HEK293T (cell line): ENCODE data around the gene GAB2.

ENCODE experiments used
- CTCF ChIA-PET: fragments of 350-600 bp; formaldehyde crosslinking; extraction: SDS; loops from one replicate; lab custom pipeline; 2021; ENCODE audit warnings: antibody characterized with exemption, inconsistent platforms; lab: Yijun Ruan, JAX
- POLR2A ChIA-PET: fragments of 350-600 bp; formaldehyde crosslinking; extraction: SDS; loops from one replicate; lab custom pipeline; 2020; ENCODE audit warnings: antibody characterized with exemption, inconsistent platforms; lab: Yijun Ruan, JAX
- DNase-seq: peaks from one replicate; pipeline ENCODE4 v3.0.0; 2012; ENCODE audit warnings: mixed read lengths; ENCODE audit errors: extremely low spot score
- ARNT ChIP-seq: fragments of 450-650 bp; IDR thresholded peaks from 2 replicates; pipeline ENCODE4 v1.6.1; 2017; ENCODE audit warnings: mild to moderate bottlenecking
- BHLHE40 ChIP-seq: fragments of 450-650 bp; IDR thresholded peaks from 2 replicates; pipeline ENCODE4 v1.6.1; 2016; ENCODE audit warnings: mild to moderate bottlenecking, moderate library complexity, borderline replicate concordance
- CTBP1 ChIP-seq: fragments of 450-650 bp; IDR thresholded peaks from 2 replicates; pipeline ENCODE4 v1.6.1; 2016; ENCODE audit warnings: borderline replicate concordance
- ELF4 ChIP-seq: fragments of 450-650 bp; IDR thresholded peaks from 2 replicates; pipeline ENCODE4 v1.6.1; 2017; ENCODE audit warnings: antibody characterized with exemption
- FOXA1 ChIP-seq: fragments of 450-650 bp; IDR thresholded peaks from 2 replicates; pipeline ENCODE4 v1.6.1; 2016; ENCODE audit warnings: mild to moderate bottlenecking
- FOXK2 ChIP-seq: fragments of 450-650 bp; IDR thresholded peaks from 2 replicates; pipeline ENCODE4 v1.6.1; 2016; ENCODE audit warnings: mild to moderate bottlenecking
- FOXM1 ChIP-seq: fragments of 450-650 bp; IDR thresholded peaks from 2 replicates; pipeline ENCODE4 v1.6.1; 2017; ENCODE audit warnings: mild to moderate bottlenecking, borderline replicate concordance
- HDGF ChIP-seq: fragments of 450-650 bp; IDR thresholded peaks from 2 replicates; pipeline ENCODE4 v1.6.1; 2017; ENCODE audit warnings: antibody characterized with exemption, borderline replicate concordance
- L3MBTL2 ChIP-seq: fragments of 450-650 bp; conservative IDR thresholded peaks from 2 replicates; pipeline ENCODE4 v1.6.1; 2016; ENCODE audit warnings: mild to moderate bottlenecking
- LEF1 ChIP-seq: fragments of 450-650 bp; IDR thresholded peaks from 2 replicates; pipeline ENCODE4 v1.6.1; 2017; ENCODE audit warnings: mild to moderate bottlenecking, borderline replicate concordance
- NFRKB ChIP-seq: fragments of 450-650 bp; IDR thresholded peaks from 2 replicates; pipeline ENCODE4 v1.6.1; 2016; ENCODE audit warnings: mild to moderate bottlenecking, moderate library complexity
- PKNOX1 ChIP-seq: fragments of 450-650 bp; IDR thresholded peaks from 2 replicates; pipeline ENCODE4 v1.6.1; 2016
- SP1 ChIP-seq: fragments of 450-650 bp; IDR thresholded peaks from 2 replicates; pipeline ENCODE4 v1.6.1; 2017
- SUZ12 ChIP-seq: fragments of 450-650 bp; IDR thresholded peaks from 2 replicates; pipeline ENCODE4 v1.6.1; 2016; ENCODE audit warnings: mild to moderate bottlenecking
- TARDBP ChIP-seq: fragments of 450-650 bp; IDR thresholded peaks from 2 replicates; pipeline ENCODE4 v1.6.1; 2016
- ZNF384 ChIP-seq: fragments of 450-650 bp; IDR thresholded peaks from 2 replicates; pipeline ENCODE4 v1.6.1; 2016

The GAB2 gene

GRCh38 chr11:78216571-78217287 is 200.9 kb downstream of the GAB2 start:
- ChIA-PET POLR2A (no interaction called here), CTCF (interaction anchor here (0.6 kb wide), 1 partner anchor 465 kb away, joined by 3 read pairs; no protein-coding TSS in a partner anchor)
- DNase-seq = no peak

GRCh38 chr11:78216021-78216420 is 201.6 kb downstream of the GAB2 start:
- CTCF ChIA-PET = interaction anchor here (0.6 kb wide), 2 partner anchors 18 to 464 kb away, joined by 3 read pairs; no protein-coding TSS in a partner anchor
- DNase-seq = no peak
- POLR2A ChIA-PET = no interaction called here
- no peak for TF ChIP-seq L3MBTL2
- no peak for TF ChIP-seq ELF4

More at GRCh38 chr11:78216571-78217287, 200.9 kb downstream of the GAB2 start:
- TF ChIP-seq FOXM1 (no peak), ARNT (no peak), ELF4 (no peak), HDGF (no peak), L3MBTL2 (no peak), SUZ12 (no peak), PKNOX1 (no peak), FOXA1 (no peak)

GRCh38 chr11:78214331-78215194 is 203.1 kb downstream of the GAB2 start:
- POLR2A ChIA-PET = no interaction called here
- CTCF ChIA-PET = no interaction called here
- TF ChIP-seq ZNF384 (no peak), PKNOX1 (no peak), FOXA1 (no peak), TARDBP (no peak), FOXM1 (no peak), L3MBTL2 (no peak), HDGF (no peak), ARNT (no peak), BHLHE40 (no peak), FOXK2 (no peak), SUZ12 (no peak), LEF1 (no peak), SP1 (no peak), ELF4 (no peak), CTBP1 (no peak)

GRCh38 chr11:78213526-78214330 is 203.9 kb downstream of the GAB2 start:
- DNase-seq = no peak
- POLR2A ChIA-PET = no interaction called here
- CTCF ChIA-PET = no interaction called here
- no peak for TF ChIP-seq HDGF
- TF ChIP-seq NFRKB = no peak

More at GRCh38 chr11:78214331-78215194, 203.1 kb downstream of the GAB2 start:
- no peak for DNase-seq

GRCh38 chr11:78212586-78213371 is 204.8 kb downstream of the GAB2 start:
- CTCF ChIA-PET = no interaction called here
- POLR2A ChIA-PET = no interaction called here
- no peak for DNase-seq
- TF ChIP-seq ARNT (no peak), FOXM1 (no peak), PKNOX1 (no peak), HDGF (no peak), TARDBP (no peak), ZNF384 (no peak), FOXK2 (no peak), SP1 (no peak), FOXA1 (no peak)
